Measurements from ENCODE around the gene DAAM1. TPM values are rescaled to one million over a fixed set of nuclear protein-coding genes. Genes with fewer than 3 reads are reported as not detected.

DAAM1 gene
- polyA plus RNA-seq, 1 of the 3 experiments (the other 2 are of a cell fraction) = 5.1 TPM

GRCh38 chr14:59195912-59196311 is 7.4 kb downstream of the DAAM1 start (continued):
- TF ChIP-seq MEF2A (IDR thresholded peaks at IDR 0.05; ENCODE audit: borderline replicate concordance, low read depth) = no peak
- TF ChIP-seq EZH2phosphoT487 (IDR thresholded peaks at IDR 0.05; ENCODE audit: borderline replicate concordance, low read depth) = no peak
- no peak for TF ChIP-seq RCOR1 (IDR thresholded peaks at IDR 0.05; ENCODE audit: low read length)
- no peak for TF ChIP-seq EP300 (IDR thresholded peaks at IDR 0.05; ENCODE audit: borderline replicate concordance in 1 of 2, low read depth in 1 of 2, low read length in 1 of 2)
- TF ChIP-seq ZBTB33 (IDR thresholded peaks at IDR 0.05; ENCODE audit: borderline replicate concordance, low read depth) = no peak
- no peak for TF ChIP-seq RXRA (IDR thresholded peaks at IDR 0.05; ENCODE audit: borderline replicate concordance, low read depth)
- no peak for TF ChIP-seq SMC3 (IDR thresholded peaks at IDR 0.05; ENCODE audit: low read depth, low read length)

- Histone ChIP-seq H3K27ac (ENCODE audit: low read depth in 2 of 2, low read length in 1 of 2) (no peak overlapping the region), H3K36me3 (replicated peaks in 1 of 2; ENCODE audit: control insufficient read depth in 1 of 2, insufficient read depth in 2 of 2, low read length in 1 of 2) (no peaks in the 10 kb centered on the region), H3F3A (replicated peaks; ENCODE audit: insufficient read depth) (no peaks in the 10 kb centered on the region), H4K20me1 (ENCODE audit: insufficient read depth) (no peaks in the 10 kb centered on the region), H3K79me2 (ENCODE audit: insufficient read depth) (peaks cover 60% of the 10 kb centered on the region), H2AFZ (ENCODE audit: low read depth) (no peak overlapping the region), H3K4me2 (no peak overlapping the region), H3K9ac (no peak overlapping the region), H3K9me3 (no peaks in the 10 kb centered on the region), H3K27me3 (ENCODE audit: insufficient read depth) (no peaks in the 10 kb centered on the region), H3K4me1 (ENCODE audit: control insufficient read depth in 1 of 2, insufficient read depth in 2 of 2, low read depth in 1 of 2, low read length in 1 of 2) (no peaks in the 10 kb centered on the region; a peak in 2 of 4 replicates), H3K4me3 (ENCODE audit: low read depth in 2 of 2, low read length in 1 of 2) (no peak overlapping the region), H3K9me2 (no peaks in the 10 kb centered on the region)
- ChIA-PET CTCF (no interaction called here), POLR2A (no interaction called here)
- no peak for DNase-seq
- 93% methylated on average over 5 of the region's 5 CpGs for WGBS (ENCODE audit: low lambda C conversion rate)
- no peak for TF ChIP-seq SIN3A (IDR thresholded peaks at IDR 0.05; ENCODE audit: borderline replicate concordance, low read depth, low read length)
- no peak for TF ChIP-seq RCOR1 (IDR thresholded peaks at IDR 0.05; ENCODE audit: low read length)
- TF ChIP-seq USF2 (IDR thresholded peaks at IDR 0.05; ENCODE audit: borderline replicate concordance, low read depth, low read length) = no peak
- no peak for TF ChIP-seq YY1 (IDR thresholded peaks at IDR 0.05; ENCODE audit: low read depth)
Observed at GRCh38 chr14:59197695-59198262, 9.3 kb downstream of the DAAM1 start.

GRCh38 chr14:59199205-59199604 is 10.7 kb downstream of the DAAM1 start:
- no peaks in the 10 kb centered on the region for H4K20me1 ChIP-seq (ENCODE audit: insufficient read depth)
- CTCF ChIA-PET = no interaction called here
- 77% methylated on average over 5 of the region's 5 CpGs for WGBS (ENCODE audit: low lambda C conversion rate)
- DNase-seq = peak; percentile 21
- no peak overlapping the region for H3K27ac ChIP-seq (ENCODE audit: low read depth in 2 of 2, low read length in 1 of 2)
- no peak overlapping the region for H3K4me3 ChIP-seq (ENCODE audit: low read depth in 2 of 2, low read length in 1 of 2)
- H3K27me3 ChIP-seq (ENCODE audit: insufficient read depth) = no peaks in the 10 kb centered on the region
- no peaks in the 10 kb centered on the region for H3K9me3 ChIP-seq
- H3K36me3 ChIP-seq (replicated peaks in 1 of 2; ENCODE audit: control insufficient read depth in 1 of 2, insufficient read depth in 2 of 2, low read length in 1 of 2) = no peaks in the 10 kb centered on the region
- POLR2A ChIA-PET = no interaction called here
- H3K4me2 ChIP-seq = no peak overlapping the region
- TF ChIP-seq CTCF (IDR thresholded peaks at IDR 0.05) (peak; percentile 31), TEAD4 (IDR thresholded peaks at IDR 0.05; ENCODE audit: borderline replicate concordance, insufficient read depth) (no peak)
- peaks cover 55% of the 10 kb centered on the region for H3K79me2 ChIP-seq (ENCODE audit: insufficient read depth)
- H2AFZ ChIP-seq (ENCODE audit: low read depth) = no peak overlapping the region
- H3K9me2 ChIP-seq = no peaks in the 10 kb centered on the region
- no peaks in the 10 kb centered on the region; a peak in 2 of 4 replicates for H3K4me1 ChIP-seq (ENCODE audit: control insufficient read depth in 1 of 2, insufficient read depth in 2 of 2, low read depth in 1 of 2, low read length in 1 of 2)
- H3K9ac ChIP-seq = no peak overlapping the region
- H3F3A ChIP-seq (replicated peaks; ENCODE audit: insufficient read depth) = no peaks in the 10 kb centered on the region
